ENCODE results near the gene C5orf15. TPM values are rescaled to one million over a fixed set of nuclear protein-coding genes. Genes with fewer than 3 reads are reported as not detected.

Gene C5orf15
- polyA plus RNA-seq, 1 of the 3 experiments (the other 2 are of a cell fraction) = 81.0 TPM

- ChIA-PET CTCF (interaction anchor here (1.8 to 8.0 kb wide), 2 partner anchors 14 to 45 kb away, joined by 6 to 62 read pairs; no protein-coding TSS in a partner anchor), POLR2A (interaction anchor here (1.4 kb wide), 1 partner anchor 10 kb away, joined by 3 read pairs; no protein-coding TSS in a partner anchor)
- no peaks in the 10 kb centered on the region for H3K9me2 ChIP-seq
- H3K79me2 ChIP-seq (ENCODE audit: insufficient read depth) = peaks cover 100% of the 10 kb centered on the region
- no peaks in the 10 kb centered on the region for H3K9me3 ChIP-seq
- 95% methylated on average over 6 of the region's 6 CpGs for whole genome bisulfite sequencing (ENCODE audit: low lambda C conversion rate)
- peaks cover 32 to 38% of the 10 kb centered on the region in 2 experiments; a peak in 2 of 4 replicates for H3K4me1 ChIP-seq (ENCODE audit: control insufficient read depth in 1 of 2, insufficient read depth in 2 of 2, low read depth in 1 of 2, low read length in 1 of 2)
- no peaks in the 10 kb centered on the region for H3K27me3 ChIP-seq (ENCODE audit: insufficient read depth)
- peaks cover 23% of the 10 kb centered on the region for H3F3A ChIP-seq (replicated peaks; ENCODE audit: insufficient read depth)
- no peak overlapping the region for H3K9ac ChIP-seq
- no peak for DNase-seq
- H4K20me1 ChIP-seq (ENCODE audit: insufficient read depth) = peaks cover 100% of the 10 kb centered on the region
- no peak overlapping the region for H2AFZ ChIP-seq (ENCODE audit: low read depth)
- H3K36me3 ChIP-seq (replicated peaks in 1 of 2; ENCODE audit: control insufficient read depth in 1 of 2, insufficient read depth in 2 of 2, low read length in 1 of 2) = peaks cover 17% of the 10 kb centered on the region in 2 experiments
- TF ChIP-seq NRF1 (IDR thresholded peaks at IDR 0.05; ENCODE audit: low read depth, low read length) (no peak), CHD2 (IDR thresholded peaks at IDR 0.05; ENCODE audit: low read length, partially characterized antibody) (no peak)
- H3K27ac ChIP-seq (ENCODE audit: low read depth in 2 of 2, low read length in 1 of 2) = no peak overlapping the region; a peak in 1 of 4 replicates
- H3K4me3 ChIP-seq (ENCODE audit: low read depth in 2 of 2, low read length in 1 of 2) = no peak overlapping the region
- H3K4me2 ChIP-seq = no peak overlapping the region
Measured at GRCh38 chr5:133994990-133995333, 26.5 kb upstream of the C5orf15 start.

- ChIA-PET CTCF (interaction anchor here (1.2 to 8.0 kb wide), 4 partner anchors 9 to 151 kb away, joined by 3 to 62 read pairs (median 5); no protein-coding TSS in a partner anchor), POLR2A (interaction anchor here (1.4 kb wide), 1 partner anchor 10 kb away, joined by 3 read pairs; no protein-coding TSS in a partner anchor)
- peak overlapping the region; percentile 42 for H3K4me2 ChIP-seq
- peaks cover 100% of the 10 kb centered on the region for H4K20me1 ChIP-seq (ENCODE audit: insufficient read depth)
- H3K27me3 ChIP-seq (ENCODE audit: insufficient read depth) = no peaks in the 10 kb centered on the region
- H3K9ac ChIP-seq = no peak overlapping the region
- no peaks in the 10 kb centered on the region for H3K9me2 ChIP-seq
- H3K4me1 ChIP-seq (ENCODE audit: control insufficient read depth in 1 of 2, insufficient read depth in 2 of 2, low read depth in 1 of 2, low read length in 1 of 2) = peaks cover 31 to 38% of the 10 kb centered on the region in 2 experiments; a peak in 2 of 4 replicates
- peaks cover 23% of the 10 kb centered on the region for H3F3A ChIP-seq (replicated peaks; ENCODE audit: insufficient read depth)
- WGBS (ENCODE audit: low lambda C conversion rate) = 75% methylated on average over 9 of the region's 9 CpGs
- peaks cover 100% of the 10 kb centered on the region for H3K79me2 ChIP-seq (ENCODE audit: insufficient read depth)
- no peak overlapping the region for H3K4me3 ChIP-seq (ENCODE audit: low read depth in 2 of 2, low read length in 1 of 2)
- 0 out of 4 replicates have a peak overlapping the region, but pooled peaks of 1 of the 2 experiments have one; percentile 58 for H3K27ac ChIP-seq (ENCODE audit: low read depth in 2 of 2, low read length in 1 of 2)
- H3K36me3 ChIP-seq (replicated peaks in 1 of 2; ENCODE audit: control insufficient read depth in 1 of 2, insufficient read depth in 2 of 2, low read length in 1 of 2) = peaks cover 18 to 22% of the 10 kb centered on the region in 2 experiments
- no peak for DNase-seq
- no peaks in the 10 kb centered on the region for H3K9me3 ChIP-seq
- no peak overlapping the region for H2AFZ ChIP-seq (ENCODE audit: low read depth)
- TF ChIP-seq FOSL2 (IDR thresholded peaks at IDR 0.05; ENCODE audit: borderline replicate concordance, low read depth) (no peak), TEAD4 (IDR thresholded peaks at IDR 0.05; ENCODE audit: borderline replicate concordance, insufficient read depth) (no peak), SMC3 (IDR thresholded peaks at IDR 0.05; ENCODE audit: low read depth, low read length) (no peak), EZH2phosphoT487 (IDR thresholded peaks at IDR 0.05; ENCODE audit: borderline replicate concordance, low read depth) (no peak), ZBTB33 (IDR thresholded peaks at IDR 0.05; ENCODE audit: borderline replicate concordance, low read depth) (no peak), REST (IDR thresholded peaks at IDR 0.05; ENCODE audit: low read depth, low read length) (no peak), FOXM1 (IDR thresholded peaks at IDR 0.05; ENCODE audit: low read depth) (no peak), EP300 (IDR thresholded peaks at IDR 0.05; ENCODE audit: borderline replicate concordance in 1 of 2, low read depth in 1 of 2, low read length in 1 of 2) (no peak), TCF12 (IDR thresholded peaks at IDR 0.05) (no peak), MAX (IDR thresholded peaks at IDR 0.05; ENCODE audit: low read depth) (no peak), MEF2A (IDR thresholded peaks at IDR 0.05; ENCODE audit: borderline replicate concordance, low read depth) (no peak), PBX3 (IDR thresholded peaks at IDR 0.05) (no peak), RFX5 (IDR thresholded peaks at IDR 0.05; ENCODE audit: low read length) (no peak), GATA2 (CRISPR knock-in tag; IDR thresholded peaks at IDR 0.05) (no peak), RAD21 (IDR thresholded peaks at IDR 0.05; ENCODE audit: low read length) (no peak), NFIC (IDR thresholded peaks at IDR 0.05; ENCODE audit: borderline replicate concordance) (no peak)
- TF ChIP-seq, protein P1, sequence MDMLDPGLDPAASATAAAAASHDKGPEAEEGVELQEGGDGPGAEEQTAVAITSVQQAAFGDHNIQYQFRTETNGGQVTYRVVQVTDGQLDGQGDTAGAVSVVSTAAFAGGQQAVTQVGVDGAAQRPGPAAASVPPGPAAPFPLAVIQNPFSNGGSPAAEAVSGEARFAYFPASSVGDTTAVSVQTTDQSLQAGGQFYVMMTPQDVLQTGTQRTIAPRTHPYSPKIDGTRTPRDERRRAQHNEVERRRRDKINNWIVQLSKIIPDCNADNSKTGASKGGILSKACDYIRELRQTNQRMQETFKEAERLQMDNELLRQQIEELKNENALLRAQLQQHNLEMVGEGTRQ (IDR thresholded peaks at IDR 0.05; ENCODE audit: borderline replicate concordance, low read depth, low read length) = no peak
Measured at GRCh38 chr5:133994297-133994989, 26.0 kb upstream of the C5orf15 start.

All from SK-N-SH (cell line).